GM18868 (cell line): ENCODE results near the gene CANX.
"Not testable (repeated sequence)": the region's sequence is repeated elsewhere in the genome, so short reads cannot be mapped to it uniquely, and the experiment has no call there.

Experiments
- ATAC-seq: cut with Tn5 transposase; IDR thresholded peaks from one replicate; pipeline ENCODE4 v1.9.1; 2021; ENCODE audit warnings: mild to moderate bottlenecking, moderate library complexity; ENCODE audit not compliant: unreplicated experiment

Gene CANX

GRCh38 chr5:179698935-179699615 is at the start of gene CANX:
Gene CANX, plus strand, starts transcription at chr5:179698967. Its CDS starts 6,715 bp downstream, at chr5:179705682.
- no peak for ATAC-seq

GRCh38 chr5:179649166-179649703 is 49.5 kb upstream of the CANX start:
- not testable (repeated sequence) for ATAC-seq

GRCh38 chr5:179650245-179650644 is 48.5 kb upstream of the CANX start:
- not testable (repeated sequence) for ATAC-seq

GRCh38 chr5:179653135-179653534 is 45.6 kb upstream of the CANX start:
- not testable (repeated sequence) for ATAC-seq

- peak; percentile 85 for ATAC-seq
These were observed 41.2 kb upstream of the CANX start for GRCh38 chr5:179657302-179658178.

GRCh38 chr5:179658179-179658856 is 40.4 kb upstream of the CANX start:
- peak; percentile 69 for ATAC-seq

GRCh38 chr5:179661647-179662046 is 37.1 kb upstream of the CANX start:
- not testable (repeated sequence) for ATAC-seq

GRCh38 chr5:179668391-179668790 is 30.4 kb upstream of the CANX start:
- ATAC-seq, result no peak

- peak; percentile 95 for ATAC-seq
These were observed 20.3 kb upstream of the CANX start for GRCh38 chr5:179678223-179679013.

GRCh38 chr5:179679014-179679674 is 19.6 kb upstream of the CANX start:
- ATAC-seq, result no peak

GRCh38 chr5:179680014-179680779 is 18.6 kb upstream of the CANX start:
- no peak for ATAC-seq

- no peak for ATAC-seq
These were observed 17.9 kb upstream of the CANX start, which contains the start of gene CBY3 for GRCh38 chr5:179680780-179681401. Gene CBY3, minus strand, starts transcription at chr5:179681034. Its CDS starts 116 bp downstream, at chr5:179680918.

GRCh38 chr5:179689212-179689611 is 9.6 kb upstream of the CANX start:
- not testable (repeated sequence) for ATAC-seq

- no peak for ATAC-seq
These were observed 4.2 kb upstream of the CANX start for GRCh38 chr5:179694561-179694960.

- ATAC-seq, result no peak
These were observed 2.2 kb upstream of the CANX start for GRCh38 chr5:179696603-179697002.

GRCh38 chr5:179697108-179697507 is 1.7 kb upstream of the CANX start:
- no peak for ATAC-seq

GRCh38 chr5:179697543-179697942 is 1.2 kb upstream of the CANX start:
- ATAC-seq, result not testable (repeated sequence)
